Renal cortical epithelial cell (primary cell): ENCODE measurements around the gene ERGIC1. TPM values are rescaled to one million over a fixed set of nuclear protein-coding genes. Genes with fewer than 3 reads are reported as not detected.
A peak's percentile ranks its signal among the peaks of the same experiment; 100 is the strongest.

Experiments used
- DNase-seq: peaks from one replicate; pipeline ENCODE4 v3.0.0-alpha.2; 2011; ENCODE audit warnings: low read depth
- total RNA-seq: library from RNA; depleted of rRNA; stranded (reverse); fragments of >200 nt; gene quantifications from 2 replicates; pipeline ENCODE4 v1.2.3, GENCODE V29; 2014

Gene ERGIC1
- total RNA-seq, 1 donor from 2014 or later, result 240 TPM

DNA sequence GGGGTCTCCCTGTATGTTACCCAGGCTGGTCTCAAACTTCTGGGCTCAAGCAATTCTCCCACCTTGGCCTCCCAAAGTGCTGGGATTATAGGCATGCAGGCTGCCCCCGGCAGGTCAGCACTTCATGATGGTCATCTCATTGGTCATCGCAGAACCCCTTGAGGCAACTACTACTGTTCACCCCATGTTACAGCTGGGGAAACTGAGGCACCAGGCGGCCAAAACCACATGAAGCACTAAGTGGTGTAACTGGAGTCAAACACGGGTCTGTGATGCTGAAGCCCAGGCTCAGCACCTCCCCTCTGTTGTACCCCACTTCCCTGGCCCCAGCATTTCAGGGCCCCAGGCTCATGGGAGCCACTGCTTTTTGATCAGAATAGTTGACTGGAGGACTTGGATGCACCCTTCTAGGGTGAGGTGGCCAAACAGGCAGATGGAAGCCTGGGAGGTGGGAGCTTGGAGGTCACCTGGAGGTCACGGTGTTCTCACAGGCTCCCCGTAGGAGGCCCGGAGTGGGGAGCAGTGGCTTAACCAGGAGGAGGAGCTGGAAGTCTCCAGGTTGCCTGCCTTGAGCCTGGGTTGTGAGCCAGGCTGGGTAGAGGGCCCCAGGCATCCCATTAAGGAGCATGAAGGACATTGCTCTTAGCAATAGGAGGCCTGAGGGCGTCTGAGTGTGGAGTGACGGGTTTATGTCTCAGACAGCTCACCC is 67.9 kb downstream of the ERGIC1 start:
- peak; percentile 76 for DNase-seq

- peak; percentile 99 for DNase-seq
These were observed 68.7 kb downstream of the ERGIC1 start for GRCh38 chr5:172902497-172903472.

DNA sequence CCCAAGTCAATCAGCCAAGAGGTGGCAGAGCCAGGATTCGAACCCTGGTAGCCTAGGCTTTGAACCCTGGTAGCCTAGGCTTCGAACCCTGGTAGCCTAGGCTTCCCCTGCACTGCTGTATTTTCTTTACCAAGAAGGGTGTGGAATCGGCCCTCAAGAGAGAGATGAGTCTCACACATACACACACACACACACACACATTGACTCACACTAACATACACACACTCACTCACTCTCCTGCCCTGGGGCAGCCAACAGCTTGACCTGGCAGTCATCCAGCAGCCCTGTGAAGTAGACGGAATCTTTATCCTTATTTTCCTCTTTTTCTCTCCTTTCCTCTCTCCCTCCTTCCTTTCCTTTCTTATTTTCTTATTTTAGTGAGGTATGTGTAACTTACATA is 69.7 kb downstream of the ERGIC1 start:
- peak; percentile 95 for DNase-seq

- no peak for DNase-seq
These were observed 70.2 kb downstream of the ERGIC1 start for GRCh38 chr5:172904312-172904642.

DNA sequence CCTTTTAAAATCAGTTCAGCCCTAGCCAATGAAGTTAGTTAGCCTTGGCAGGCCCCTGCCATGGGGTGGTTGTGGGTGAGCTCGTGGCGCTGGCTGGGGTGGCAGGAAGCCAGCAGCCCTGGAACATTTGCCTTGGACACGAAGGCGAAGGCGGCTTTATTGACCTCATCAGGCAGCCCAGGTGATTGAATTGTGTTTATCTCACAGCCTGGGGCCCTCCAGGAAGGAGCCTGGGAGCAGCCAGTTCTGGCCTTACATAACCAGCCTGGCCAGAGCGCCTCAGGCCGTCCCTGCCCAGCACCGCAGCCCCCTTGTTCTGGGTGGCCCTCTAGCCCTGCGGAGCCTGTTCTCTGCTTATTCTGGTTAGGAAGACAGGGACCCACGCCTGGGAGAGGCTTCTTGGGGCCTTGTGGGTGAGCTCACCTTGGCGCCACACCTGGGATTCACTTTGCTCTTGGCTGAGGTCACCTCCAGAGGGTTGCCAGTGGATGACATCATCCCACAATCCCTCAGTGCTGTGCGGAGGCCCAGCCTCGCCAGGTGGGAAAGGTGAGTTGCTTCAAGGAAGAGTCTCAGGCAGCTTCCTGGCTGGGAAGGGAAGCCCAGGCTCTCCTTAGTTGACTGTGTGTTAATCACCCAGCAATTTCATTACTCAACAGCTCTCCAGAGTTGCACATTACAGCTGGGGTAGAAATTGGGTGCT is 70.7 kb downstream of the ERGIC1 start:
- DNase-seq, result peak; percentile 95

- DNase-seq, result peak; percentile 50
These were observed 71.5 kb downstream of the ERGIC1 start for GRCh38 chr5:172905346-172906140.

DNA sequence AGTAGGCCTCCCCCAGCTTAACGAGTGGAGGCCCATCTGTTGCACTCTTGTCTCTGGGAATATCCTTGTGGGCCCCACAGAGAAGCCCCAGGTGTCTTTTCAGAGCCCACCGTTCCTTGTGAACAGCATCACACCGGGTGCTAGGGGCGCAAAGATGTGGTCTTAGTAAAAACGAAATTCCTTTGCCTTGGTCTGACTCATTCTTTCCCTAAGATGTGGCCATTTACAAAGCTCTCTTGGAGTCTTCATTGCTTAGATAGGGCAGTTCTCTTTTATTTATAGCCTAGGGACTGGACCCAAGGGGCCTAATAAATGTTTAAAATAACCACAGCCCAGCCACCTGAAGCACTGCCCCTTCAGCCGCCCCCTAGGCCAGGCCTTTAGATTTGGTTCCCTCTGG is 72.4 kb downstream of the ERGIC1 start:
- DNase-seq, result peak; percentile 41

- DNase-seq, result no peak
These were observed 72.8 kb downstream of the ERGIC1 start for GRCh38 chr5:172906888-172907287.

DNA sequence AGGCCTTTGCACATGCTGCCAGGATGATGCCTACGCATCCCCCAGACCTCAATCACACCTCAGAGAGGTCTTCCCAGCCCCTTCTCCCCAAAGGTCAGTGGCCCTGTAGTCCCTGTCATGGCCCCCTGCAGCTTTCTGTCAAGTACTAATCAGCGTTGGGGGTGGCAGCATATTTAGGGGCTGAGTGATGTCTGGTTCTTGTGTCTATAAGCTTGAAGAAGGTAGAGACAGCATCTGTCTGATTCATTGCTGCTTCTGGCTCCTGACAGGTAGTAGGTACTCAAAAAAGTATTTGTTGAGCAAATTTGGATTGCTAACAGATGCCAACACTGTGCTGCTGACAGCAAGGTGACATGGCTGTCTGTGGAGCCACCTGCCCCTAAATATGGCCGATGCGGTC is 73.6 kb downstream of the ERGIC1 start:
- no peak for DNase-seq

DNA sequence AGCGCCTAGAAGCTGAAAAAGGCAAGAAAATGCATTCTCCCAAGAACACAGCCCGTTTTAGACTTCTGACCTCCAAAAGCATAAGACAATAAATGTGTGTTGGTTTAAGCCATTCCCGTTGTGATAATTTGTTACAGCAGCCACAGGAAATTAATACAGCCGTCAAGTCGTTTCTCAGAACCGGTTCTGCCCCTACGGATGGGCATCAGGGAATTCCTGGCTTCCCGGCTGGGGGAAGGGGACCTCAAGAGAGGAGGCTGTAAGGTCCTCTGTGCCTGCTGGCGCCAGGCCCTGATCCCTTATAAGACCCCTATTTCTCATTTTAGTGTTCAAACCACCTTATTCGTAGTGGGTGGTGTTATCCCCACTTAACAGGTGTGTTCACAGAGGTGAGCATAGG is 74.6 kb downstream of the ERGIC1 start:
- no peak for DNase-seq

DNA sequence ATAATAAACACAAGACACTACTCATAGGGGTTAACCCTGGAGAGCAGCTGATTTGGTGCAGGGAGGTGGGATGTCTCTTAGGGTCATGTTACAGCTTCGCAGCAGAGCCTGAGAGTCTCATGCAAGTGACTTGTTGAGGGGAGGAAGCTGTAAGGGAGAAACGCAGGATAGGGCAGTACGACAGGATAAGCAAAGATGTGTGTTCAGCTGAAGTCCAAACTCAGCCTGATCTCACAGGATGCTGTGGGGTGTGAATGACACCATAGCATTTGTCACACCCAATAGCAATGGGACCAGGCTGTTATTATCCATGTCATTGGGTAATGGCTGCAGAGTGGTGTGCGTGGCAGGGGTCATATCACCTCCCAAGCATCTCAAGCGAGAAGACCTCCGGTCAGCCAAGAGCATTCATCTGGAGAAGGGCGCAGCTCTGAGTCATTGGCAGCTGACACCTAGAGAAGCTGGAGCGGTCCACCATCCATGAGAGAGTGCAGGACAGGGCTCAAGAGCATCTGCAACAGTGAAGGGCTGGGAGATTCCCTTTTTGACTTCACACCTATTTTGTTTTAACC is 76.0 kb downstream of the ERGIC1 start:
- no peak for DNase-seq

DNA sequence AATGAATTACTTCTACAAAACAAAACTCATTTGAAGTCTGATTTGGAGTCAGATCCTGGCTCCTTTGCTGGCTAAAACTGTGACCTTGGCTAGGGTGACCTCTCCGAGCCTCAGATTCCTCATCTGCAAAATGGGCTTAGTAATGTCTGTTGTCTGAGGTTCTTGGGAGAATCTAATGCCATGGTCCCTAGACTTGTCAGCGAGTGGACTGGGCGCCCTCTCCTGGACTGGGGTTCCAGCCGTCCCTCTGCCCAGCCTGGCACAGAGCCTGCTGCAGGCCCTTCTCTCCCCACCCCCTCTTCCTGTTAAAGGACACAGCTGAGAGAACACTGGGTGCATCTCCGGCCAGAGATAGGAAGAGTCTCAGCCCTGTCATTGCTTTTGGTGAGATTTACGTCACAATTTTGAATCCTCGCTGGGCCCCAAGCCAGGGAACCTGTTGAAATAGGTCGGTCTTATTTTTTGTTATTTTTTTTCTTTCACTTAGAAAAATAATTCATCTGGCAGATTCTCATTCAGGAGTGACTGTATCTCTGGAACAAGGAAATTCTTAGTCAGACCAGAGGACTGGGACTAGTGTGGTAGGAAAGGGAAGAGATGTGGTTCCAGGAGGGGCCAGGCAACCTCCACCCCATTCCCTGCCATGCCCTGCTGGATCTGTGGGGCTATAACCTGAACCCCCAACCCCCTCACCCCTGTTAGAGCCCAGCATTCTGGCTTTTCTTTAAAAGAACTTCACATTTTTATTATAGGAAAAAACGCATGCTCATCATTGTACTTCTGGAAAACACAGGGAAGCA is 77.0 kb downstream of the ERGIC1 start:
- DNase-seq, result peak; percentile 88

- no peak for DNase-seq
These were observed 77.5 kb downstream of the ERGIC1 start for GRCh38 chr5:172911628-172911880.

GRCh38 chr5:172911976-172912375 is 77.9 kb downstream of the ERGIC1 start:
- DNase-seq, result no peak

GRCh38 chr5:172913117-172913850 is 79.2 kb downstream of the ERGIC1 start:
- DNase-seq, result no peak

DNA sequence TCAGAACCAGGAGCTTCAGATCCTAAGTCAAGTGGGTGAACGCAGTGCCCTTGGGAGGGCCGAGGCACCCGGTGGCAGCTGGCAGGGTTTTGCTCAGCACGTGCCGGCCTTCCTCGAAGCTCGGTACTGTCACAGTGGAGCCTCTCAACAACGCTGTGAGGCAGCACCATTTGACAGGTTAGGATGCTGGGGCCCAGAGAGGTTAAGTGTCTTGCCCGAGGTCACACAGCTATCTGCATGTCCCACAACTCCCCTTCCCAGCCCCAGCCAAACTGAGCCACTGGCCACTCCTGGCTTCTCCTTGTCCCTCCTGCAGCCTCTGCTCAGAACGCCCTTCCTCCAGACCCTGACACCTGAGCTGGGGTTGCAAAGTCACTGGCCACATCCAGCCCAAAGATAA is 81.5 kb downstream of the ERGIC1 start:
- DNase-seq, result no peak

DNA sequence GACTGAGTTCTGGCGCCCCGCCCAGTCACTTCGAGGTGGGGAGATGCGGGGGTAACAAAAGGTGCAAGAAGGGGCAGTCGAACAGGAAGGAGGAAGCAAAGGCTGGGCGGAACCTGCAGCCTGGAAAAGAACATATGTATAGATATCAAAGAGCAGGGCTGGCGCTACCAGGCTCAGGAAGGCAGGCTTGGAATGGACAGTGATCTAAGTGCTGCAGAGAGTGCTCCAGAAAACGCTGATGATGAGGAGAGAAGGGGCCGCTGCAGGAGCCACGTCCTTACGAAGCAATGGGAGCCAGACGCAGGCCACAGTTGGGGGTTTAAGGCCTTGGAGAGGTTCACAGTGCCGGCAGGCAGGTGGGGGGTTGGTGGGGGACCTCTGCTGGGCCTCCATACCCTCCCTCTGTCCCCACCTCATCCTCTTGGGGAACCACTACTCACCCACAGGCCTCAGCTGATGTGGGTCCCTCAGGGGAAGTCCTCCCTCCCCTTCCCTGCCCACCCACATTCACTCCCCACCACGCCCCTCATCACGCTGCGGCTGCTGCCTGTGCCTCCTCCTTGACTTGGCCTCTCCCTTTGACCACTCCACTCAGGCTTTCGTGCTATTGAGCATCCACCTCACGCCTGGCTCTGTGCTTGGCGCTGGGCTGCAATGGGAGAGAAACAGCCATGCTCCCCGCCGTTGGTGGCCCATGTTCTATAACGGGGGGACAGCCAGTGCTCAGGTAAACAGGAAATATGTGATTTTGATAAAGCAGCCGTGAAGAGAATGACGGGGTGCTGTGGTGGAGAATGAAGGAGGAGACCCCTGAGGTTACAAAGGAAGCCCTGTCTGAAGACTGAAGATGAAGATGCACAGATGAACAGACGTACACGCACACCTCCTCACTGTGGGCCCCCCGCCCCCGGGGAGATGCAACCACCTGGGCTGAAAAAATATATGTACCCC is 84.6 kb downstream of the ERGIC1 start:
- DNase-seq, result no peak

DNA sequence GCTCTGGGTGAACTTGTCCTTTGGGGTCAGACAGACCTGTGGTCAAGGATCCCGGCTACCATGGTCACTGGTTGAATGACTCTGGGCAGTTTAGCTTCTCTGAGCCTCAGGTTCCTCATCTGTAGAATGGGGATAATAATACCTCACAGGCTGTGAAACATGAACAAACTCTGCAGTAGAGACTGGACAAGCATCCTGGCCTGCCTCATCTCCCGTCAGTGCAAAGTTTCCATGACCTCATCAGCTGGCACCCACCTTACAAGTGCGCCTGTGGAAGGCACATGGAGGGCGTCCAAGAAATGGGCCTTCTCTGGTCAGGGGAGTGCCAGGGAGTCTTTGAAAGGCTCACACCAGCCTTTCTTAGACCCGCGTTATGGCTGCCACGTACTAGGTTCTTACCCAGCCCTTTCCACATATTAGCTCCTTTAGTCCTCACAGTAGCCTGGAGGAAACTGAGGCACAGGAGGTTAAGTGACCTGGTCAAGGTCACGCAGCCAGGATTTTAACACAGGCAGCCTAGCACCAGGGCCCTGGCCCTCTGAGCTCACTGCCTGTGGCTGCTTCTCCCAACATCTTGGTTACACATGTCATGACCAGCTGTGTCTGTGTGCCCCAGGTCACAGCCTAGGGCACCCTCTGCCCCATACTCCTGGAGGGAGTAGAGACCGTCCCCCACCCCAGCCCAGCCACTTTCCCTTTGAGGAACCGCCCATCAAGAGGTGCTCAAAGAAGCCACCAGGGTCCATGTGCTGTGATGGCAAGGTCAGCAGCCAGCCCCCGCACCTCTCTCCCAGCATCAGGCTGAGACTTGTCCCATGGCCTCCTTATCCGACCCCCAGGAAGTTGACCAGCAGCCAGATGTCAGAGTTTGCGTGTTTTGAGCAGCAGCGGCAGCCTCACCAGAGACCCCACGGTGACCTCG is 85.7 kb downstream of the ERGIC1 start:
- no peak for DNase-seq
